Body of pancreas (tissue), 4 donors: ENCODE results near the gene SNX12. TPM values are rescaled to one million over a fixed set of nuclear protein-coding genes. Genes with fewer than 3 reads are reported as not detected.

Source experiments
- ATAC-seq: fragments of 150-250 bp; one replicate; pipeline ENCODE4 v1.9.1; 2016
- DNase-seq, 4 donors: peaks; one replicate each; pipeline ENCODE4 v3.0.0-alpha.2; 2019
- H3K27ac ChIP-seq, 4 donors: fragments of 200-600 bp; sonication (generic); 1 replicate in 3 of 4; 2 replicates in 1 of 4; pipeline versions ENCODE4 v1.5.1 to v1.6.1; 2016 to 2019; ENCODE audit warnings: mild to moderate bottlenecking in 1 of 4, mixed read lengths in 1 of 4, moderate library complexity in 1 of 4
- H3K27me3 ChIP-seq, 2 donors: fragments of 200-600 bp; sonication (generic); one replicate each; pipeline ENCODE4 v1.6.0; 2016; ENCODE audit warnings: mild to moderate bottlenecking in 1 of 2
- H3K36me3 ChIP-seq, 2 donors: fragments of 200-600 bp; sonication (generic); replicated peaks in 1 of 2; 2 replicates each; pipeline ENCODE4 v1.5.1; 2016; ENCODE audit warnings: low read depth in 2 of 2; ENCODE audit not compliant: insufficient read depth in 1 of 2
- H3K4me1 ChIP-seq: fragments of 200-600 bp; sonication (generic); one replicate; pipeline ENCODE4 v1.6.0; 2016
- H3K4me3 ChIP-seq, 2 donors: fragments of 200-600 bp; sonication (generic); 1 replicate in 1 of 2; 2 replicates in 1 of 2; pipeline ENCODE4 v1.5.1; 2016 to 2019
- H3K9me3 ChIP-seq, 3 donors: fragments of 200-600 bp; sonication (generic); 1 replicate in 2 of 3; 2 replicates in 1 of 3; pipeline ENCODE4 v1.5.1; 2016
- POLR2A ChIP-seq, 3 donors: fragments of 450-650 bp; IDR thresholded peaks; one replicate each; pipeline ENCODE4 v1.6.1; 2016; ENCODE audit warnings: antibody characterized with exemption in 3 of 3, mild to moderate bottlenecking in 2 of 3
- WGBS, 2 donors: methylation state at CpG; one replicate each; pipeline ENCODE4 v1.1.5; 2017; 5-methylcytosine and 5-hydroxymethylcytosine counted together
- intact Hi-C: fragments of 100-400 bp; cut with DNase I; formaldehyde crosslinking; loops from one replicate; pipeline ENCODE4 v1.15.1; 2023
- total RNA-seq, 2 donors: library from RNA; depleted of rRNA; stranded (reverse); fragments of >200 nt; gene quantifications; one replicate each; pipeline ENCODE4 v1.1.0, GENCODE V29; 2016
- TF ChIP-seq, protein P1 (sequence below), 7 experiments: fragments of 450-650 bp in 4 of 7; fragments of 200-600 bp in 3 of 7; sonication (generic) in 3 of 7; IDR thresholded peaks; one replicate each; pipeline ENCODE4 v1.5.1; 2016 to 2019; ENCODE audit warnings: antibody characterized with exemption in 7 of 7

SNX12 gene
- total RNA-seq, 2 donors from 2014 or later = 16.2 to 20.0 TPM

DNA sequence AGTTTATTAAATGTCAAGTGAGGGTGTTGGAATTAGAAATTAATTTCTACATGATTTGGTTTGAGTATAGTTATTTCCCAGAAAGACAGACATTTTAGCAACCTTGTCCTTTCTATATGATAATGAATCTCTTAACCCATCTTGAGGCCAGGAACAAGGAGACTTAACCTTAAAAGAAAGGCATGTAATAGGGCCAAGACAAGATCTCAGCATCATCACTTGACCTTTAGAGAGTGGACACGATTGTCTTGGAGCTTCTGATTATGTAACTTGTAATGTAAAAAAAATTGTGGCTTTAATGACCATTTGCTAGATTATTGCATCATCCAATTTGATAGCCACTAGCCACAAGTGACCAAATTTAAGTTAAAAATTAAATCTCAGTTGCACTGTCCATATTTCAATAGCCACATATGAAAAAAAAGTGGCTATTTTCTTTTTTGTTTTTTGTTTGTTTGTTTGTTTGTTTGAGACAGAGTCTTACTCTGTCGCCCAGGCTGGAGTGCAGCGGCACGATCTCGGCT, 14.1 kb upstream of the SNX12 start:
- ATAC-seq (no peak), DNase-seq (no peak)
- Histone ChIP-seq H3K4me1 (no peaks in the 10 kb centered on the region), H3K36me3 (no peaks in the 10 kb centered on the region), H3K27me3 (no peaks in the 10 kb centered on the region), H3K9me3 (no peaks in the 10 kb centered on the region), H3K4me3 (no peak overlapping the region), H3K27ac (no peak overlapping the region)
- intact Hi-C loops = no loop called here
- WGBS, 2 donors = 76 to 77% methylated on average over 4 to 5 of the region's 5 CpGs
- no peak for TF ChIP-seq POLR2A (IDR thresholded peaks at IDR 0.05)
- TF ChIP-seq, protein P1, sequence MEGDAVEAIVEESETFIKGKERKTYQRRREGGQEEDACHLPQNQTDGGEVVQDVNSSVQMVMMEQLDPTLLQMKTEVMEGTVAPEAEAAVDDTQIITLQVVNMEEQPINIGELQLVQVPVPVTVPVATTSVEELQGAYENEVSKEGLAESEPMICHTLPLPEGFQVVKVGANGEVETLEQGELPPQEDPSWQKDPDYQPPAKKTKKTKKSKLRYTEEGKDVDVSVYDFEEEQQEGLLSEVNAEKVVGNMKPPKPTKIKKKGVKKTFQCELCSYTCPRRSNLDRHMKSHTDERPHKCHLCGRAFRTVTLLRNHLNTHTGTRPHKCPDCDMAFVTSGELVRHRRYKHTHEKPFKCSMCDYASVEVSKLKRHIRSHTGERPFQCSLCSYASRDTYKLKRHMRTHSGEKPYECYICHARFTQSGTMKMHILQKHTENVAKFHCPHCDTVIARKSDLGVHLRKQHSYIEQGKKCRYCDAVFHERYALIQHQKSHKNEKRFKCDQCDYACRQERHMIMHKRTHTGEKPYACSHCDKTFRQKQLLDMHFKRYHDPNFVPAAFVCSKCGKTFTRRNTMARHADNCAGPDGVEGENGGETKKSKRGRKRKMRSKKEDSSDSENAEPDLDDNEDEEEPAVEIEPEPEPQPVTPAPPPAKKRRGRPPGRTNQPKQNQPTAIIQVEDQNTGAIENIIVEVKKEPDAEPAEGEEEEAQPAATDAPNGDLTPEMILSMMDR (IDR thresholded peaks at IDR 0.05) = no peak

DNA sequence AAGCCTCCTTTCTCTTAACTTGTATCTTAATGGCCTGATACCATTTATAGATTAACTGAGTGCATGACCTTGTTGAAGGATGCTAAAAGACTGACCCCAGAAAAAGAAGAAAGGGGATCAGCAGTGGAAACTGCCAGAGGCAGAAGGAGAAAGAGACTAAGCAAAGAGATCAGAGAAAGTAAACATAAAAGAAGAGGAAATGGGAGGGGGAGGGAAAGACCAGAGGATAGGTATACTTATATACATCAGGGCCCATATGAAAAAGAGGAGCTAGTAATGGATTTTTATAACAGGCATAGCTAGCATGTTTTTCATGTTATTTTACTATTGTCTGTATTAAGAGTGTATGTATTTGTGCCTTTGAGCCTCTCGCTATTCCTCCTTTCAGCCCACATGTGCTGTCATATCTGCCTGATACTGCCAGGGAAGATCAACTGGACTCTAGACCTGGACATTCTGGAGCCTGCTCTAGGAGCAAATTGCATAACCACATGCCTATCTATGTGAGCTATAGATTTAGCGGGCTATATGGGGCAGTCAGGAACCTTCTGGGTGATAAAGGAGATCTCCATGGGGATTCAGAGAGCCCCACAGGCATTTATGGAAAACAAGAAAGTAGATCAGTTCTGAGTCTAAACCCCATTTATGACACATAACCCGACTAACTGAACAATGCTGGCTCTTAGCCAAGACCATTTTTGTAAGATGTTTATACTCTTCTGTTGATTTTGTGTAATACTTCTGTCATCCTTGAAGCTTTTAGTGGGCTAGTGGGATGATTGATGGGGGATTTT, 13.4 kb upstream of the SNX12 start:
- TF ChIP-seq, protein P1 (IDR thresholded peaks at IDR 0.05) = no peak
- no peak for TF ChIP-seq POLR2A (IDR thresholded peaks at IDR 0.05)
- Histone ChIP-seq H3K4me1 (no peaks in the 10 kb centered on the region), H3K9me3 (no peaks in the 10 kb centered on the region), H3K27ac (no peak overlapping the region), H3K4me3 (no peak overlapping the region), H3K36me3 (no peaks in the 10 kb centered on the region), H3K27me3 (no peaks in the 10 kb centered on the region)
- DNase-seq = no peak
- intact Hi-C loops = no loop called here
- WGBS, 2 donors = 36 to 38% methylated on average over 3 of the region's 3 CpGs
- ATAC-seq = no peak

DNA sequence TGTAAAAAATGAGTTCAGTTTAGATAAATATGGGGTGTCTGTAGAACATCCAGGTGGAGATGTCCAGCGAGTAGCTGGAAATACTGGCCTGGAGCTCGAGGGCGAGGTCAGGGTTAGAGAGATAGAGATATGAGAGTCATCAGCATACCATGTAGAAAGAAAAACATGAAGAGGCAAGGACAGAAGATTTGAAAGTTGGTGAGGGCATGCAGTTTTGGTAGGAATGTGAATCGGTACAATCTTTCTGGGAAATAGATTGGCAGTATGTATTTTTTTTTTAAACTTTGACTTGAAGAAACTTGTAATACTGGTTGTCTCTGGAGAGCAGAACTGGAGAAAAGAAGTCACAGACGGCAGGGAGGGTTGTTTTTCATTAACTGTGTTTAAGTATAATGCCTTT, 2.4 kb upstream of the SNX12 start:
- ATAC-seq (no peak), DNase-seq (no peak)
- intact Hi-C loops = no loop called here
- Histone ChIP-seq H3K27ac (no peak overlapping the region), H3K4me1 (peaks cover 8% of the 10 kb centered on the region), H3K4me3 (no peak overlapping the region), H3K27me3 (no peaks in the 10 kb centered on the region), H3K9me3 (no peaks in the 10 kb centered on the region), H3K36me3 (no peaks in the 10 kb centered on the region)
- TF ChIP-seq, protein P1 (IDR thresholded peaks at IDR 0.05) = no peak
- no peak for TF ChIP-seq POLR2A (IDR thresholded peaks at IDR 0.05)
- WGBS, 2 donors = 44 to 60% methylated on average over 5 of the region's 5 CpGs

DNA sequence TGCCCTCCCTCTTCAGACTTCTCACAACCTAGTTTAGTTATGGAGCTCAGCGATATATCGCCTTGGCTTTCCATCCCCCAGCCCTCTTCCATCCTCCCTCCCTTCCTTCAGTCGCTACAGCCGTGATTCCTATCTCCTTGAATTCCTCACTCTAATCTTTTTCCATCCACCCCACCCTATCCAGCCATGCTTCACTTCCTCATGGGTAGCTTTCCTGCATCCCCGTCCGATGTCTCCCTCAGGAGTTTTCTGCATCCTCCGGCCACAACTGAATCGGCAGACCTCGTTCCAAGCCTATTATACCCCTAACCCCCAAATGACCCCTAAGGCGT, 456 bp downstream of the SNX12 start:
- peaks cover 8% of the 10 kb centered on the region for H3K4me1 ChIP-seq
- H3K27me3 ChIP-seq = no peaks in the 10 kb centered on the region
- peak overlapping the region; percentile 41 to 60 for H3K4me3 ChIP-seq
- no peaks in the 10 kb centered on the region for H3K9me3 ChIP-seq
- H3K36me3 ChIP-seq = no peaks in the 10 kb centered on the region
- intact Hi-C loops = loop anchor here (10.0 kb wide), 1 partner anchor 63 kb away; no protein-coding TSS in a partner anchor
- WGBS, 2 donors = 0% methylated on average over 9 to 10 of the region's 10 CpGs
- DNase-seq (no peak), ATAC-seq (peak; percentile 0)
- TF ChIP-seq, protein P1 (IDR thresholded peaks at IDR 0.05) = no peak
- TF ChIP-seq POLR2A (IDR thresholded peaks at IDR 0.05) = no peak
- H3K27ac ChIP-seq = peak overlapping the region in 3 of 4 donors; percentile 52 to 89 (median 78)
